DMS79 treated with DMSO at 0.1 percent for 48 hours (cell line): Measurements from ENCODE around the gene PGBD2.
"Not testable (repeated sequence)": the region's sequence is repeated elsewhere in the genome, so short reads cannot be mapped to it uniquely, and the experiment has no call there.

Experiments
- DNase-seq: peaks from one replicate; lab custom pipeline; 2025; lab: John Stamatoyannopoulos, UW

PGBD2 gene

GRCh38 chr1:248886237-248886895 is 19.7 kb upstream of the PGBD2 start:
- no peak for DNase-seq

GRCh38 chr1:248889914-248890243 is 16.2 kb upstream of the PGBD2 start:
- not testable (repeated sequence) for DNase-seq

GRCh38 chr1:248890549-248891498 is 15.2 kb upstream of the PGBD2 start:
- DNase-seq: no peak

- DNase-seq: no peak
Measured at GRCh38 chr1:248891758-248892157, 14.3 kb upstream of the PGBD2 start.

- no peak for DNase-seq
Measured at GRCh38 chr1:248892590-248892989, 13.4 kb upstream of the PGBD2 start.

- no peak for DNase-seq
Measured at GRCh38 chr1:248894837-248895236, 11.2 kb upstream of the PGBD2 start.

GRCh38 chr1:248897412-248898337 is 8.4 kb upstream of the PGBD2 start:
- no peak for DNase-seq

- no peak for DNase-seq
Measured at GRCh38 chr1:248900637-248901036, 5.4 kb upstream of the PGBD2 start.

- DNase-seq: no peak
Measured at GRCh38 chr1:248901578-248901977, 4.5 kb upstream of the PGBD2 start.

GRCh38 chr1:248904437-248905216 is 1.4 kb upstream of the PGBD2 start:
- no peak for DNase-seq

GRCh38 chr1:248905662-248906008 is 400 bp upstream of the PGBD2 start:
- no peak for DNase-seq

GRCh38 chr1:248906753-248907661 is 972 bp downstream of the PGBD2 start:
- peak; percentile 84 for DNase-seq

- DNase-seq: no peak
Measured at GRCh38 chr1:248910761-248911160, 4.7 kb downstream of the PGBD2 start.

- no peak for DNase-seq
Measured at GRCh38 chr1:248913933-248914332, 7.9 kb downstream of the PGBD2 start.

- DNase-seq: no peak
Measured at GRCh38 chr1:248914796-248915381, 8.9 kb downstream of the PGBD2 start.

GRCh38 chr1:248918131-248918530 is 12.1 kb downstream of the PGBD2 start:
- peak; percentile 62 for DNase-seq

GRCh38 chr1:248923352-248924338 is 17.6 kb downstream of the PGBD2 start:
- no peak for DNase-seq

GRCh38 chr1:248924696-248925532 is 18.9 kb downstream of the PGBD2 start:
- no peak for DNase-seq
